Neuronal stem cell (in vitro differentiated cells): ENCODE data around the gene ENPP6.
A peak's percentile ranks its signal among the peaks of the same experiment; 100 is the strongest.

Experiments used
- DNase-seq: peaks from one replicate; pipeline ENCODE4 v3.0.0-alpha.2; 2013; ENCODE audit warnings: low spot score
- H2AFZ ChIP-seq: one replicate; pipeline ENCODE4 v1.6.1; 2013; ENCODE audit warnings: mild to moderate bottlenecking, low read length, inconsistent platforms
- H2AK5ac ChIP-seq: 2 replicates; pipeline ENCODE4 v1.6.1; 2013; ENCODE audit warnings: low read depth, mild to moderate bottlenecking, inconsistent platforms, low read length, moderate library complexity, mixed read lengths
- H2BK120ac ChIP-seq: 2 replicates; pipeline ENCODE4 v1.6.1; 2013; ENCODE audit warnings: low read depth, mild to moderate bottlenecking, inconsistent platforms, low read length, moderate library complexity, mixed read lengths
- H2BK12ac ChIP-seq: one replicate; pipeline ENCODE4 v1.6.1; 2013; ENCODE audit warnings: low read length, inconsistent platforms
- H2BK15ac ChIP-seq: 2 replicates; pipeline ENCODE4 v1.6.1; 2013; ENCODE audit warnings: mild to moderate bottlenecking, low read length, inconsistent platforms, mixed read lengths
- H2BK5ac ChIP-seq: one replicate; pipeline ENCODE4 v1.6.1; 2013; ENCODE audit warnings: inconsistent platforms, mild to moderate bottlenecking, low read length, moderate library complexity
- H3K14ac ChIP-seq: one replicate; pipeline ENCODE4 v1.6.1; 2013; ENCODE audit warnings: low read length, inconsistent platforms
- H3K18ac ChIP-seq: 2 replicates; pipeline ENCODE4 v1.6.1; 2013; ENCODE audit warnings: low read length, inconsistent platforms
- H3K23ac ChIP-seq: 2 replicates; pipeline ENCODE4 v1.6.1; 2013; ENCODE audit warnings: low read depth, mild to moderate bottlenecking, mixed read lengths, low read length, inconsistent platforms; ENCODE audit not compliant: poor library complexity
- H3K27ac ChIP-seq: replicated peaks from 3 replicates; pipeline ENCODE4 v1.5.1; 2013; ENCODE audit warnings: low read length, inconsistent platforms
- H3K27me3 ChIP-seq, 3 experiments: 2 replicates each; pipeline ENCODE4 v1.6.1; 2013; ENCODE audit warnings: low read length in 3 of 3, mild to moderate bottlenecking in 2 of 3, inconsistent platforms in 1 of 3, low read depth in 1 of 3, mixed read lengths in 1 of 3, moderate library complexity in 1 of 3; ENCODE audit not compliant: control insufficient read depth in 3 of 3, insufficient read depth in 3 of 3
- H3K36me3 ChIP-seq, 2 donors: replicated peaks in 1 of 2; 2 replicates each; pipeline ENCODE4 v1.6.1; 2013; ENCODE audit warnings: low read length in 2 of 2; ENCODE audit not compliant: control insufficient read depth in 2 of 2, insufficient read depth in 2 of 2
- H3K4ac ChIP-seq: 2 replicates; pipeline ENCODE4 v1.6.1; 2013; ENCODE audit warnings: inconsistent platforms, mild to moderate bottlenecking, low read length, moderate library complexity
- H3K4me1 ChIP-seq, 2 donors: 1 replicate in 1 of 2; 2 replicates in 1 of 2; pipeline ENCODE4 v1.6.1; 2013; ENCODE audit warnings: low read length in 2 of 2, low read depth in 1 of 2; ENCODE audit not compliant: control insufficient read depth in 2 of 2, insufficient read depth in 1 of 2
- H3K4me2 ChIP-seq: one replicate; pipeline ENCODE4 v1.6.1; 2013; ENCODE audit warnings: mild to moderate bottlenecking, low read length, inconsistent platforms; ENCODE audit not compliant: insufficient read depth, poor library complexity, severe bottlenecking
- H3K4me3 ChIP-seq, 2 donors: 2 replicates each; pipeline ENCODE4 v1.5.1; 2013; ENCODE audit warnings: low read length in 2 of 2, mild to moderate bottlenecking in 2 of 2, inconsistent platforms in 1 of 2, moderate library complexity in 1 of 2
- H3K79me1 ChIP-seq: one replicate; pipeline ENCODE4 v1.6.1; 2013; ENCODE audit warnings: low read depth, mild to moderate bottlenecking, inconsistent platforms, low read length, moderate library complexity
- H3K9ac ChIP-seq: one replicate; pipeline ENCODE4 v1.6.1; 2013; ENCODE audit warnings: mild to moderate bottlenecking, low read depth, low read length, inconsistent platforms; ENCODE audit not compliant: poor library complexity
- H3K9me3 ChIP-seq, 2 donors: replicated peaks in 1 of 2; 2 replicates each; pipeline versions ENCODE3 to v1.6.1; 2013; ENCODE audit warnings: low read length in 2 of 2, mild to moderate bottlenecking in 2 of 2, inconsistent platforms in 1 of 2, low read depth in 1 of 2, mixed read lengths in 1 of 2, moderate library complexity in 1 of 2; ENCODE audit not compliant: control insufficient read depth in 2 of 2, insufficient read depth in 1 of 2
- H4K8ac ChIP-seq: one replicate; pipeline ENCODE4 v1.6.1; 2013; ENCODE audit warnings: low read depth, mild to moderate bottlenecking, inconsistent platforms, low read length, moderate library complexity
- H4K91ac ChIP-seq: one replicate; pipeline ENCODE4 v1.6.1; 2013; ENCODE audit warnings: low read length, low read depth, mild to moderate bottlenecking, inconsistent platforms; ENCODE audit not compliant: poor library complexity
- WGBS, 2 donors: extraction: QIAGEN DNeasy Blood & Tissue Kit; methylation state at CpG; one replicate each; pipeline ENCODE4 v1.1.7; 2013; ENCODE audit warnings: missing lambda C conversion rate in 2 of 2, mixed read lengths in 1 of 2; ENCODE audit not compliant: insufficient read length in 2 of 2, insufficient replicate concordance in 1 of 2; ENCODE audit errors: extremely low coverage in 2 of 2; 5-methylcytosine and 5-hydroxymethylcytosine counted together

The ENPP6 gene

GRCh38 chr4:184197536-184198082, 20.1 kb downstream of the ENPP6 start:
- Histone ChIP-seq H3K27ac (no peak overlapping the region), H2AFZ (no peak overlapping the region), H2BK5ac (no peak overlapping the region), H3K9me3 (no peaks in the 10 kb centered on the region), H3K4me1 (peaks cover 0 to 11% of the 10 kb centered on the region in 2 donors), H3K4ac (no peak overlapping the region), H3K4me3 (no peak overlapping the region), H3K36me3 (no peaks in the 10 kb centered on the region), H3K4me2 (no peak overlapping the region), H3K18ac (no peak overlapping the region), H3K79me1 (no peaks in the 10 kb centered on the region), H2AK5ac (no peak overlapping the region), H4K8ac (no peak overlapping the region), H3K14ac (no peak overlapping the region), H3K9ac (no peak overlapping the region), H2BK12ac (no peak overlapping the region), H2BK15ac (no peak overlapping the region), H2BK120ac (no peak overlapping the region), H3K27me3 (no peaks in the 10 kb centered on the region), H3K23ac (no peak overlapping the region), H4K91ac (no peak overlapping the region)
- no peak for DNase-seq
- no CpG with 5 or more reads among the region's 3 CpGs for WGBS, 2 donors

- H3K27me3 ChIP-seq: no peaks in the 10 kb centered on the region
- H3K18ac ChIP-seq: no peak overlapping the region
- no peak overlapping the region for H3K27ac ChIP-seq
- no peak overlapping the region for H2AFZ ChIP-seq
- no peak for DNase-seq
- no peak overlapping the region for H4K8ac ChIP-seq
- no peak overlapping the region for H3K14ac ChIP-seq
- H3K4me1 ChIP-seq: peaks cover 0 to 11% of the 10 kb centered on the region in 2 donors
- H3K4me2 ChIP-seq: no peak overlapping the region
- no peak overlapping the region for H2BK12ac ChIP-seq
- H2BK5ac ChIP-seq: no peak overlapping the region
- H2BK15ac ChIP-seq: no peak overlapping the region
- no peaks in the 10 kb centered on the region for H3K36me3 ChIP-seq
- no peak overlapping the region for H3K9ac ChIP-seq
- no peak overlapping the region for H2AK5ac ChIP-seq
- H3K4ac ChIP-seq: no peak overlapping the region
- no peak overlapping the region for H3K23ac ChIP-seq
- no peak overlapping the region for H2BK120ac ChIP-seq
- H3K4me3 ChIP-seq: no peak overlapping the region
- H3K9me3 ChIP-seq: no peaks in the 10 kb centered on the region
- H4K91ac ChIP-seq: no peak overlapping the region
- no peaks in the 10 kb centered on the region for H3K79me1 ChIP-seq
- no CpG with 5 or more reads among the region's 5 CpGs for WGBS, 2 donors
Observed at GRCh38 chr4:184196730-184197385, 20.8 kb downstream of the ENPP6 start.

- peaks cover 0 to 4% (median 0%) of the 10 kb centered on the region in 3 experiments for H3K27me3 ChIP-seq
- no peak overlapping the region for H2BK120ac ChIP-seq
- H4K91ac ChIP-seq: no peak overlapping the region
- DNase-seq: no peak
- no peak overlapping the region for H3K23ac ChIP-seq
- H3K9me3 ChIP-seq: no peaks in the 10 kb centered on the region
- peaks cover 0 to 2% of the 10 kb centered on the region in 2 donors for H3K4me1 ChIP-seq
- no peak overlapping the region for H2AK5ac ChIP-seq
- no peak overlapping the region for H2BK15ac ChIP-seq
- H2BK5ac ChIP-seq: no peak overlapping the region
- no peak overlapping the region for H3K4me2 ChIP-seq
- no peak overlapping the region for H3K14ac ChIP-seq
- H2BK12ac ChIP-seq: no peak overlapping the region
- H3K18ac ChIP-seq: peak overlapping the region; percentile 4
- no peak overlapping the region for H2AFZ ChIP-seq
- H3K36me3 ChIP-seq: no peaks in the 10 kb centered on the region
- WGBS, 2 donors: no CpG with 5 or more reads among the region's 15 CpGs
- no peak overlapping the region for H3K4me3 ChIP-seq
- H3K9ac ChIP-seq: no peak overlapping the region
- no peak overlapping the region for H4K8ac ChIP-seq
- no peak overlapping the region for H3K4ac ChIP-seq
- no peak overlapping the region for H3K27ac ChIP-seq
- H3K79me1 ChIP-seq: no peaks in the 10 kb centered on the region
Observed at GRCh38 chr4:184193556-184194525, 23.8 kb downstream of the ENPP6 start.

- Histone ChIP-seq H3K27me3 (peaks cover 0 to 7% (median 0%) of the 10 kb centered on the region in 3 experiments), H2BK15ac (no peak overlapping the region), H4K91ac (no peak overlapping the region), H3K18ac (no peak overlapping the region), H2AK5ac (no peak overlapping the region), H4K8ac (no peak overlapping the region), H3K14ac (no peak overlapping the region), H3K9me3 (no peaks in the 10 kb centered on the region), H2AFZ (no peak overlapping the region), H3K23ac (no peak overlapping the region), H3K27ac (no peak overlapping the region), H3K9ac (no peak overlapping the region), H3K4me1 (peaks cover 0 to 2% of the 10 kb centered on the region in 2 donors), H2BK12ac (no peak overlapping the region), H2BK5ac (no peak overlapping the region), H3K36me3 (no peaks in the 10 kb centered on the region), H3K79me1 (no peaks in the 10 kb centered on the region), H3K4me2 (no peak overlapping the region), H3K4ac (no peak overlapping the region), H2BK120ac (no peak overlapping the region), H3K4me3 (no peak overlapping the region)
- no CpG with 5 or more reads among the region's 2 CpGs for WGBS, 2 donors
- DNase-seq: no peak
Observed at GRCh38 chr4:184192933-184193332, 24.7 kb downstream of the ENPP6 start.
